GM18907 (cell line): ENCODE results near the gene ITGB7.
"Not testable (repeated sequence)": the region's sequence is repeated elsewhere in the genome, so short reads cannot be mapped to it uniquely, and the experiment has no call there.

ENCODE experiments used
- ATAC-seq: cut with Tn5 transposase; IDR thresholded peaks from one replicate; pipeline ENCODE4 v1.9.1; 2021; ENCODE audit warnings: mild to moderate bottlenecking, moderate library complexity; ENCODE audit not compliant: unreplicated experiment

ITGB7 gene

GRCh38 chr12:53217931-53218307, 10.9 kb upstream of the ITGB7 start:
- ATAC-seq = no peak

- no peak for ATAC-seq
Observed at GRCh38 chr12:53217051-53217930, 10.2 kb upstream of the ITGB7 start.

GRCh38 chr12:53215497-53215896, 8.4 kb upstream of the ITGB7 start:
- ATAC-seq = no peak

- no peak for ATAC-seq
Observed at GRCh38 chr12:53214687-53215455, 7.8 kb upstream of the ITGB7 start.

GRCh38 chr12:53214221-53214620, 7.2 kb upstream of the ITGB7 start:
- no peak for ATAC-seq

GRCh38 chr12:53213348-53213747, 6.3 kb upstream of the ITGB7 start:
- ATAC-seq = no peak

- no peak for ATAC-seq
Observed at GRCh38 chr12:53212931-53213330, 5.9 kb upstream of the ITGB7 start.

- ATAC-seq = no peak
Observed at GRCh38 chr12:53211476-53212381, 4.7 kb upstream of the ITGB7 start.

- ATAC-seq = no peak
Observed at GRCh38 chr12:53210843-53211242, 3.8 kb upstream of the ITGB7 start.

- peak; percentile 44 for ATAC-seq
Observed at GRCh38 chr12:53208877-53209463, 1.9 kb upstream of the ITGB7 start.

GRCh38 chr12:53208435-53208834, 1.4 kb upstream of the ITGB7 start:
- ATAC-seq = no peak

GRCh38 chr12:53205747-53206419, 1.2 kb downstream of the ITGB7 start:
- ATAC-seq = peak; percentile 68

GRCh38 chr12:53204351-53204750, 2.7 kb downstream of the ITGB7 start:
- ATAC-seq = no peak

GRCh38 chr12:53202316-53202715, 4.7 kb downstream of the ITGB7 start:
- ATAC-seq = not testable (repeated sequence)

GRCh38 chr12:53201639-53202038, 5.4 kb downstream of the ITGB7 start:
- no peak for ATAC-seq

- no peak for ATAC-seq
Observed at GRCh38 chr12:53201177-53201541, 5.9 kb downstream of the ITGB7 start.

- ATAC-seq = peak; percentile 56
Observed at GRCh38 chr12:53200458-53201176, 6.4 kb downstream of the ITGB7 start.

GRCh38 chr12:53200107-53200457, 7.0 kb downstream of the ITGB7 start:
- ATAC-seq = peak; percentile 34

GRCh38 chr12:53199700-53200099, 7.4 kb downstream of the ITGB7 start:
- no peak for ATAC-seq
